T-helper 2 cell treated with Interferon-gamma antibody and Interleukin-4, amounts not matched to agents 100 ng/mL and 5 ng/mL, for 36 hours (primary cell): ENCODE data around the gene ZCCHC10. TPM values are rescaled to one million over a fixed set of nuclear protein-coding genes. Genes with fewer than 3 reads are reported as not detected.

ENCODE experiments used
- intact Hi-C: fragments of 100-400 bp; cut with micrococcal nuclease; formaldehyde crosslinking; loops from one replicate; pipeline ENCODE4 v1.15.1; 2023
- total RNA-seq: library from RNA; stranded (reverse); gene quantifications from 2 replicates; pipeline ENCODE4 v1.2.3, GENCODE V29; 2022

Gene ZCCHC10
- 33.9 and 35.4 TPM in 2 replicates for total RNA-seq

GRCh38 chr5:133025804-133026663 lies at the start of gene ZCCHC10:
Gene ZCCHC10 (minus strand): TSS chr5:133026549. CDS start chr5:133026537, 12 bp downstream.
- intact Hi-C loops = loop anchor here (1.0 kb wide), 3 partner anchors 25 to 160 kb away; partner anchors contain the start of genes AFF4, GDF9 and UQCRQ

GRCh38 chr5:133075572-133076536 lies 49.5 kb upstream of the ZCCHC10 start:
- intact Hi-C loops = no loop called here

- intact Hi-C loops = no loop called here
Measured at GRCh38 chr5:133072021-133072420, 45.7 kb upstream of the ZCCHC10 start.

- intact Hi-C loops = no loop called here
Measured at GRCh38 chr5:133066045-133066444, 39.7 kb upstream of the ZCCHC10 start.

GRCh38 chr5:133065471-133065870 lies 39.1 kb upstream of the ZCCHC10 start:
- intact Hi-C loops = no loop called here

- intact Hi-C loops = no loop called here
Measured at GRCh38 chr5:133063965-133064364, 37.6 kb upstream of the ZCCHC10 start.

- intact Hi-C loops = no loop called here
Measured at GRCh38 chr5:133062276-133062675, 35.9 kb upstream of the ZCCHC10 start.

GRCh38 chr5:133059621-133060020 lies 33.3 kb upstream of the ZCCHC10 start:
- intact Hi-C loops = no loop called here

GRCh38 chr5:133056891-133057290 lies 30.5 kb upstream of the ZCCHC10 start:
- intact Hi-C loops = no loop called here

- intact Hi-C loops = loop anchor here (5.0 kb wide), 1 partner anchor 1172 kb away; the partner anchor contains the start of gene PPP2CA
Measured at GRCh38 chr5:133054697-133055471, 28.5 kb upstream of the ZCCHC10 start.

- intact Hi-C loops = loop anchor here (5.0 kb wide), 1 partner anchor 1174 kb away; the partner anchor contains the start of gene PPP2CA
Measured at GRCh38 chr5:133053448-133053847, 27.1 kb upstream of the ZCCHC10 start.

GRCh38 chr5:133052317-133053175 lies 26.2 kb upstream of the ZCCHC10 start:
- intact Hi-C loops = loop anchor here (5.0 kb wide), 1 partner anchor 1175 kb away; the partner anchor contains the start of gene PPP2CA

- intact Hi-C loops = loop anchor here (1.0 to 5.0 kb wide), 4 partner anchors 25 to 1176 kb away; partner anchors contain the start of genes AFF4, GDF9, PPP2CA and UQCRQ
Measured at GRCh38 chr5:133051542-133052316, 25.4 kb upstream of the ZCCHC10 start, which contains the start of gene HSPA4. Gene HSPA4 (plus strand): TSS chr5:133052013. CDS start chr5:133052251, 238 bp downstream.

- intact Hi-C loops = loop anchor here (1.0 to 5.0 kb wide), 4 partner anchors 25 to 1176 kb away; partner anchors contain the start of genes AFF4, GDF9, PPP2CA and UQCRQ
Measured at GRCh38 chr5:133051061-133051541, 24.8 kb upstream of the ZCCHC10 start.

GRCh38 chr5:133050521-133050920 lies 24.2 kb upstream of the ZCCHC10 start:
- intact Hi-C loops = loop anchor here (5.0 kb wide), 1 partner anchor 1177 kb away; the partner anchor contains the start of gene PPP2CA

GRCh38 chr5:133049726-133050048 lies 23.3 kb upstream of the ZCCHC10 start:
- intact Hi-C loops = loop anchor here (5.0 kb wide), 1 partner anchor 1178 kb away; the partner anchor contains the start of gene PPP2CA

- intact Hi-C loops = no loop called here
Measured at GRCh38 chr5:133048993-133049725, 22.8 kb upstream of the ZCCHC10 start.

- intact Hi-C loops = no loop called here
Measured at GRCh38 chr5:133047404-133047803, 21.1 kb upstream of the ZCCHC10 start.
